CD4-positive, alpha-beta T cell treated with Interleukin-1 beta for 1 hour (primary cell): Measurements from ENCODE around the gene SH3TC2.
A peak's percentile ranks its signal among the peaks of the same experiment; 100 is the strongest.

Source experiments
- DNase-seq, 2 donors: peaks; one replicate each; pipeline ENCODE4 v3.0.0-alpha.2; 2020 to 2022

SH3TC2 gene

GRCh38 chr5:149056616-149057165, 6.2 kb downstream of the SH3TC2 start:
- DNase-seq = no peak

GRCh38 chr5:149054416-149054815, 8.4 kb downstream of the SH3TC2 start:
- no peak for DNase-seq

- DNase-seq = no peak
Observed at GRCh38 chr5:149053072-149053695, 9.7 kb downstream of the SH3TC2 start.

GRCh38 chr5:149049371-149049781, 13.5 kb downstream of the SH3TC2 start:
- DNase-seq = no peak

GRCh38 chr5:149048811-149049210, 14.1 kb downstream of the SH3TC2 start:
- no peak for DNase-seq

GRCh38 chr5:149047462-149047861, 15.4 kb downstream of the SH3TC2 start:
- no peak for DNase-seq

GRCh38 chr5:149046196-149046829, 16.5 kb downstream of the SH3TC2 start:
- no peak for DNase-seq

- DNase-seq = no peak
Observed at GRCh38 chr5:149045089-149045460, 17.8 kb downstream of the SH3TC2 start.

GRCh38 chr5:149044453-149045088, 18.3 kb downstream of the SH3TC2 start:
- no peak for DNase-seq

GRCh38 chr5:149043641-149044040, 19.2 kb downstream of the SH3TC2 start:
- DNase-seq = no peak

- no peak for DNase-seq
Observed at GRCh38 chr5:149042865-149043264, 20.0 kb downstream of the SH3TC2 start.

GRCh38 chr5:149041242-149041641, 21.6 kb downstream of the SH3TC2 start:
- DNase-seq = no peak

- DNase-seq = no peak
Observed at GRCh38 chr5:149040421-149040820, 22.4 kb downstream of the SH3TC2 start.

- DNase-seq = no peak
Observed at GRCh38 chr5:149039506-149039905, 23.4 kb downstream of the SH3TC2 start.

GRCh38 chr5:149038336-149039080, 24.4 kb downstream of the SH3TC2 start:
- DNase-seq = no peak

GRCh38 chr5:149037817-149038216, 25.0 kb downstream of the SH3TC2 start:
- DNase-seq = no peak

- no peak for DNase-seq
Observed at GRCh38 chr5:149036970-149037369, 25.9 kb downstream of the SH3TC2 start.

- no peak for DNase-seq
Observed at GRCh38 chr5:149036168-149036567, 26.7 kb downstream of the SH3TC2 start.

- DNase-seq = peak; percentile 67 to 68
Observed at GRCh38 chr5:149035372-149035790, 27.5 kb downstream of the SH3TC2 start.

- no peak for DNase-seq
Observed at GRCh38 chr5:149030838-149031397, 31.9 kb downstream of the SH3TC2 start.

GRCh38 chr5:149030392-149030791, 32.5 kb downstream of the SH3TC2 start:
- no peak for DNase-seq

GRCh38 chr5:149028984-149029383, 33.9 kb downstream of the SH3TC2 start:
- DNase-seq = no peak

- no peak for DNase-seq
Observed at GRCh38 chr5:149028161-149028560, 34.7 kb downstream of the SH3TC2 start.
